ENCODE data around the gene NSFL1C.
"Not testable (repeated sequence)": the region's sequence is repeated elsewhere in the genome, so short reads cannot be mapped to it uniquely, and the experiment has no call there.

The NSFL1C gene

GRCh38 chr20:1423625-1424106, 43.0 kb downstream of the NSFL1C start:
- no peak for DNase-seq (ENCODE audit: low read depth)

GRCh38 chr20:1423206-1423605, 43.4 kb downstream of the NSFL1C start:
- DNase-seq (ENCODE audit: low read depth): no peak

GRCh38 chr20:1422753-1423152, 43.9 kb downstream of the NSFL1C start:
- DNase-seq (ENCODE audit: low read depth): no peak

GRCh38 chr20:1420066-1420465, 46.6 kb downstream of the NSFL1C start:
- DNase-seq (ENCODE audit: low read depth): no peak

GRCh38 chr20:1418350-1418749, 48.3 kb downstream of the NSFL1C start:
- no peak for DNase-seq (ENCODE audit: low read depth)

- no peak for DNase-seq (ENCODE audit: low read depth)
Observed at GRCh38 chr20:1417790-1418189, 48.9 kb downstream of the NSFL1C start.

GRCh38 chr20:1417273-1417672, 49.4 kb downstream of the NSFL1C start:
- no peak for DNase-seq (ENCODE audit: low read depth)

GRCh38 chr20:1415667-1416468, 50.8 kb downstream of the NSFL1C start:
- DNase-seq (ENCODE audit: low read depth): no peak

- no peak for DNase-seq (ENCODE audit: low read depth)
Observed at GRCh38 chr20:1414982-1415381, 51.7 kb downstream of the NSFL1C start.

- no peak for DNase-seq (ENCODE audit: low read depth)
Observed at GRCh38 chr20:1405801-1406200, 60.8 kb downstream of the NSFL1C start.

GRCh38 chr20:1403624-1404023, 63.0 kb downstream of the NSFL1C start:
- DNase-seq (ENCODE audit: low read depth): no peak

- DNase-seq (ENCODE audit: low read depth): no peak
Observed at GRCh38 chr20:1402149-1402548, 64.5 kb downstream of the NSFL1C start.

- no peak for DNase-seq (ENCODE audit: low read depth)
Observed at GRCh38 chr20:1401451-1401907, 65.2 kb downstream of the NSFL1C start.

- DNase-seq (ENCODE audit: low read depth): not testable (repeated sequence)
Observed at GRCh38 chr20:1399678-1400366, 66.8 kb downstream of the NSFL1C start.

- not testable (repeated sequence) for DNase-seq (ENCODE audit: low read depth)
Observed at GRCh38 chr20:1398185-1398584, 68.5 kb downstream of the NSFL1C start.

GRCh38 chr20:1397710-1398109, 68.9 kb downstream of the NSFL1C start:
- DNase-seq (ENCODE audit: low read depth): no peak

- no peak for DNase-seq (ENCODE audit: low read depth)
Observed at GRCh38 chr20:1396702-1397101, 69.9 kb downstream of the NSFL1C start.

GRCh38 chr20:1396264-1396663, 70.4 kb downstream of the NSFL1C start:
- DNase-seq (ENCODE audit: low read depth): no peak

GRCh38 chr20:1394686-1395085, 72.0 kb downstream of the NSFL1C start:
- DNase-seq (ENCODE audit: low read depth): no peak

GRCh38 chr20:1393507-1393882, 73.2 kb downstream of the NSFL1C start:
- DNase-seq (ENCODE audit: low read depth): no peak

- peak; percentile 89 for DNase-seq (ENCODE audit: low read depth)
Observed at GRCh38 chr20:1392693-1393506, 73.7 kb downstream of the NSFL1C start, which contains the start of gene FKBP1A. TSS of gene FKBP1A (minus strand) at chr20:1393054. CDS start at chr20:1392998, 56 bp downstream.

GRCh38 chr20:1392443-1392692, 74.3 kb downstream of the NSFL1C start:
- no peak for DNase-seq (ENCODE audit: low read depth)

Measured in stimulated activated CD8-positive, alpha-beta memory T cell treated with anti-CD3 and anti-CD28 coated beads, Interleukin-12 subunit alpha, Interleukin-12 subunit beta, amount 100 ng/mL, for 4 hours (primary cell).